DLD1 (cell line): ENCODE measurements around the gene MRPL2.

Source experiments
- in situ Hi-C: cut with HindIII; loops from 2 replicates; pipeline ENCODE4 v1.10.0; 2017; ENCODE audit warnings: low sequenced_read_pairs

The MRPL2 gene

GRCh38 chr6:43059168-43060033, at the start of gene MRPL2, which contains the start of gene KLC4:
Gene MRPL2, minus strand, starts transcription at chr6:43059434. Its CDS starts 53 bp downstream, at chr6:43059381.
Gene KLC4, plus strand, starts transcription at chr6:43059631. Its CDS starts 1,705 bp downstream, at chr6:43061336.
- in situ Hi-C loops = no loop called here

GRCh38 chr6:43107344-43108062, 48.3 kb upstream of the MRPL2 start:
- in situ Hi-C loops = no loop called here

- in situ Hi-C loops = no loop called here
Measured at GRCh38 chr6:43105538-43106222, 46.4 kb upstream of the MRPL2 start.

GRCh38 chr6:43103253-43103876, 44.1 kb upstream of the MRPL2 start:
- in situ Hi-C loops = no loop called here

- in situ Hi-C loops = no loop called here
Measured at GRCh38 chr6:43101497-43101896, 42.3 kb upstream of the MRPL2 start.

DNA sequence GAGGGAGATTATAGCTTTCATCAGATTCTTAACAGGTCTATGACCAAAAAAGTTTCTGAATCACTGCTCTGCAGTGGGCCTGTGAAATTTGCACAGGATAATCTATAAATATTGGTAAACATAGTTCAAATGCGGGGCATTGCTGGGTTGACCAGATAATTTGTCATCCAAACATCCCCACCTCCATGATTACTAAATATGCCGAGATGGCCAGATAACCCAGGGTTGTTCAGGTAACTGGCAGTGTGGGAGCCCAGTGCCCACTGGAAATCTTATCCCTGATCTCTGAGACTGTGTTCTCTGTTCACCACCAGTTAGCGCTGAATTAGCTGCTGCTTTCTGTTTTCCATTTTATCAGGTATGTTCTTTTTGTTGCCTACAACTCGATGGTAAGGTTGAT, 38.3 kb upstream of the MRPL2 start:
- in situ Hi-C loops = no loop called here

- in situ Hi-C loops = no loop called here
Measured at GRCh38 chr6:43097098-43097489, 37.9 kb upstream of the MRPL2 start.

DNA sequence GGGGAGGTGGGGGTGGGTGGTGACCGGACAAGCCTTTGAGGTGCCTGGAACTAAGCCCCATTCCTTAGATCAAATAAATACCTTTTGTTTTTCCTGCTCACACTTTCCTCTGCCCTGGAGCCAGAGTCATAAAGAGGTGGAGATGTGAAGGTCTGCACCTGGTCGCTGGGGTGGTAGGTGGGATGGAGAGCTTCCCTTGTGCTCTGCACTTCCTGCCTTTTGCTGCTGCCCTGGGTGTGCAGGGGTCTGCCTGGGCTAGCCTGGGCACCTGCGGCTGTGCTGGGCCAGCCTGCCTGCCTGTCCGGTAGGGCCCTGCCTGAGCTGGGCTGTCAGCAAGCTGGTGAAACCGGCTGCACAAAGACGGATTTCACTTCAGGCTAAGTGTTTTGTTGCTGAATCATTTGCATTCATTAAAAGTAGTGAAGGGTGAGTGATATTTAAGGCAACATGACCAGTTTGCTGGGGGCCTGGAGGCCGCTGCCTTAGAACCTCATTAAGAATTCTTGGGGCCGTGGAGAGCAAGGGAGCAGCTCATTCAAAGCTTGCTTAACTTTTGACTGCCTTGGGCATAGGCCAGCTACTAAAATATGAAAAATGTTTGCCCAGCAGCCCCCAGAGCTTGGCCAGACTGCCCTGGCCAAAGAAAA, 37.3 kb upstream of the MRPL2 start:
- in situ Hi-C loops = no loop called here

GRCh38 chr6:43095939-43096338, 36.7 kb upstream of the MRPL2 start:
- in situ Hi-C loops = no loop called here

DNA sequence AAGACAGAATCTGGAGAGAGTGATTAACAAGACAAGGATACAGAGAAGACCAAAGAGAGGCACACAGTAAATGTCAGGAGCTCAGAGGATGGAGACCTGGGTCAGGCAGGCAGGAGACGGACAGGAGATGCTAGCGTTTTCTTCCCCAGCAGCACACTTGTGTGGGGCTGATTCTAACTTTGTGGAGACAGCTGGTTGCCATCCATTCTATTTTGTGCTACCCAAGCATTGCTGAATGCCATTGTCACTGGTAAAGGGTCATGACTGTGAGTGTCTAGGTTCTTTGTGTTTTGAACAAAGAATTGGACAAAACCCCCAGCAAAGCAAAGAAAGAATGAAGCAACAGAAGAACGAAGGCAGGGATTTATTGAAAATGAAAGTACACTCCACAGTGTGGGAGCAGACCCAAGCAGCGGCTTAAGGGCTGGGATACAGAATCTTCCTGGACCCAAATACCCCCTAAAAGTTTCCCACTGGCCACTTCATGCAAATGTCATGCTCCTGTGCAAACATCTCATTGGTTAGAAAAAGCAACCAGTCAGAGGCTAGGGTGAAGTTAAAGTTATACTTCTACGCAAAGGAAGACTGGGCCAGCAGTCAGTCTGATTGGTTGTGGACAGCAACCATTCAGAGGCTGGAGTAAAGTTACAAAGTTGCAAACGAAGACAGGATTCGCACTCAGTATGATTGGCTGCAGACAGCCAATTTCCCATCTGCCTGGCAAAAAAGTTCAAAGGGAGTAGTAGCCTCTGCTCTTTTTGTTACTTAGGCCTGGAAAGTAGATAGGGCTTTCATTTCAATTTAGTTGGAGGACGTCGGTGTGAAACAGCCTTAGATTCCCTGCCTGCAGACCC, 34.4 kb upstream of the MRPL2 start:
- in situ Hi-C loops = no loop called here

GRCh38 chr6:43092635-43093034, 33.4 kb upstream of the MRPL2 start:
- in situ Hi-C loops = no loop called here

DNA sequence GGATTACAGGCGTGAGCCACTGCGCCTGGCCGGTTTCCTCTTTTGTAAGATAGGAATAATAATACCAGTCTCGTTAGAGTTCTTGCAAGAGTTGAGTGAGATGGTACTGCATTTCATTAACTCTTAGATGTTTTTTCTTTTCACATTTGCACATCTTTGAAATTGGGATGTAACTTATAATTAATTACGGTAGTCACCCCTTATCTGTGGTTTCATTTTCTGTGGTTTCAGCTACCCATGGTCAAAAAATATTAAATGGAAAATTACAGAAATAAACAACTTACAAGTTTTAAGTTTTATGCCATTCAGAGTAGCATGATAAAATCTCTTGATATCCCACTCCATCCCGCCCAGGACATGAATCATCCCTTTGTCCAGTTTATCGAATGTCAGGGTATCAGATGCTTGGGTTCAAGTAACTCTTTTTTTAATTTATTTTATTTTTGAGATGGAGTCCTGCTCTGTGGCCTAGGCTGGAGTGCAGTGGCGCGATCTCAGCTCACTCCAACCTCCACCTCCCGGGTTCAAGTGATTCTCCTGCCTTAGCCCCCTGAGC, 32.3 kb upstream of the MRPL2 start:
- in situ Hi-C loops = no loop called here

GRCh38 chr6:43091020-43091419, 31.8 kb upstream of the MRPL2 start:
- in situ Hi-C loops = no loop called here

DNA sequence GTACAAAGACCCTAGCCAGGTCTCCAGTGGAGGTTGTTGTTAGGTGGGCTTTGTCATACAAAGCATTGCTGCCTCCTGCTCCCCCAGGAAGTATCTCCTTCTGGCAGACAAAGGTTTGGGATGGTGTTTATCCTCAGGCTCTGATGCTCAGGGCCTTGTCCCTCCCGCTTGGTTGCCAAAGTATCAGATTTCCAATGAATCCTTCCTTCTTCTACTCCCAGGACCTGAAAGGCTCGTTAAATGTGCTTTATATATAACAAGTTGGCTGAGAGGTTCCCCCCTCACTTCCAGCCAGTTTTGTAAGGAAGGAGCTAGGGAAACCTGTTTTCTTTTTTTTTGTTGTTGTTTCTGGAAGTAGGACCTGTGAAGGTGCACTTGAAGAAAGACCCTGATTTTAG, 31.3 kb upstream of the MRPL2 start:
- in situ Hi-C loops = no loop called here

- in situ Hi-C loops = no loop called here
Measured at GRCh38 chr6:43089874-43090558, 30.8 kb upstream of the MRPL2 start.

DNA sequence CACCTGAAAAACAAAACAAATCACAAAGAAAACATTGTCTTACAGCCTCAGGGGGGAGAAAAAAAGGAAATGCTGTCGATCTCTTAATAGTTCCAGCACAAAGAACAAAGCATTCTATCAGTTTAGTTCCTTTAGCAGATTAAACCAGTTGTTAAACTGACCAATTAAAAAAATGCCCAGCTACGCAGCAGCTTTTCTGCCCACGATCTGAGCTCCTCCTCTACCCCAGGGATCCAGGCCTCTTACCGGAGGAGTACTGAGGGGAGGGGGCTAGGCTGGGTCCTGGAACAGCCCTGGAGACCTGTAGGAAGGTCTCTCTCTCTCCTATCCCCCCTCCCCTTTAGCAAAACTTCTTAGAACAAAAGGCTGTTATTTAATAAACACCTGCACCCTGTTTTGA, 30.2 kb upstream of the MRPL2 start:
- in situ Hi-C loops = no loop called here

DNA sequence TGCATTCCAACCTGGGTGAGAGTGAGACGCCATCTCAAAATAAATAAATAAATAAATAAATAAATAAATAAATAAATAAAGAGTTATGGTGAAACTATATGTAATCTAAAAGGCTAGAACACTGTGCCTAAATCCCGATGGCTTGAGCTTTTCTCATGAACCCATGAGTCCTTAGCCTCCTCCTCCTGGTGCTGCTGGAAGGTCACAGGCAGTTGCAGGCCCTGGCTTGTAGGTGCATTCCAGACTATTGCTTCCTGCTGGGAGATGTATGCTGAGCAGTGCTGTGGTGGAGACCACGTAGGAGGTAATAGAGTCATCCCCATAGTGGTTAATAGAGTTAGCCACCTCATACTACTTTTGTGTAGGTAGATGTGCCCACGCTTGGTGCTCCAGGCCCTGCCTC, 29.4 kb upstream of the MRPL2 start:
- in situ Hi-C loops = no loop called here

GRCh38 chr6:43086022-43086658, 26.9 kb upstream of the MRPL2 start:
- in situ Hi-C loops = no loop called here
